DOHH2 (cell line): ENCODE results near the gene HDAC4.

ENCODE experiments used
- H3F3A ChIP-seq: fragments of 200-600 bp; sonication (generic), shearing (Covaris generic); 2 replicates; pipeline ENCODE4 v1.6.0; 2016; ENCODE audit warnings: antibody characterized with exemption, mild to moderate bottlenecking; ENCODE audit not compliant: control insufficient read depth, insufficient read depth
- H3K27ac ChIP-seq: fragments of 200-600 bp; sonication (generic); 2 replicates; pipeline ENCODE4 v1.5.1; 2014; ENCODE audit warnings: low read depth, mild to moderate bottlenecking, low read length, moderate library complexity
- H3K27me3 ChIP-seq: fragments of 200-600 bp; sonication (generic); 2 replicates; pipeline ENCODE4 v1.6.1; 2014; ENCODE audit warnings: mild to moderate bottlenecking, low read length, mixed read lengths; ENCODE audit not compliant: control insufficient read depth
- H3K36me3 ChIP-seq: fragments of 200-600 bp; sonication (generic); 2 replicates; pipeline ENCODE4 v1.6.1; 2014; ENCODE audit warnings: mild to moderate bottlenecking, low read length, moderate library complexity, mixed read lengths; ENCODE audit not compliant: control insufficient read depth
- H3K4me1 ChIP-seq: fragments of 200-600 bp; sonication (generic); 2 replicates; pipeline ENCODE4 v1.6.1; 2014; ENCODE audit warnings: mild to moderate bottlenecking, low read length, mixed read lengths; ENCODE audit not compliant: control insufficient read depth
- H3K4me2 ChIP-seq: fragments of 200-600 bp; sonication (generic); 2 replicates; pipeline ENCODE4 v1.6.0; 2014; ENCODE audit warnings: mild to moderate bottlenecking, low read length, moderate library complexity
- H3K4me3 ChIP-seq: fragments of 200-600 bp; sonication (generic); 2 replicates; pipeline ENCODE4 v1.5.1; 2014; ENCODE audit warnings: mild to moderate bottlenecking, low read length, mixed read lengths
- H3K79me2 ChIP-seq: fragments of 200-600 bp; sonication (generic); 2 replicates; pipeline ENCODE4 v1.6.1; 2014; ENCODE audit warnings: mild to moderate bottlenecking, low read length, mixed read lengths; ENCODE audit not compliant: control insufficient read depth
- H3K9me2 ChIP-seq: fragments of 200-600 bp; sonication (generic); replicated peaks from 2 replicates; pipeline ENCODE4 v1.6.1; 2014; ENCODE audit warnings: mild to moderate bottlenecking, low read length, mixed read lengths; ENCODE audit not compliant: control insufficient read depth
- H3K9me3 ChIP-seq: fragments of 200-600 bp; sonication (generic); 2 replicates; pipeline ENCODE4 v1.6.1; 2014; ENCODE audit warnings: antibody characterized with exemption, low read length, mixed read lengths; ENCODE audit not compliant: control insufficient read depth, insufficient read depth
- H4K20me1 ChIP-seq: fragments of 200-600 bp; sonication (generic); 2 replicates; pipeline ENCODE4 v1.6.0; 2014; ENCODE audit warnings: low read depth, mild to moderate bottlenecking, antibody characterized with exemption, low read length, moderate library complexity; ENCODE audit not compliant: control insufficient read depth, insufficient read depth
- CTCF ChIP-seq: fragments of 200-600 bp; sonication (generic); IDR thresholded peaks from one replicate; pipeline ENCODE4 v1.5.1; 2014; ENCODE audit warnings: antibody characterized with exemption, mild to moderate bottlenecking, low read depth, low read length; ENCODE audit not compliant: poor library complexity, severe bottlenecking
- EZH2phosphoT487 ChIP-seq: fragments of 200-600 bp; sonication (generic); IDR thresholded peaks from 2 replicates; pipeline ENCODE4 v1.6.1; 2017; ENCODE audit warnings: borderline replicate concordance, mild to moderate bottlenecking, antibody characterized with exemption, low read length, moderate library complexity, mixed read lengths

The HDAC4 gene

GRCh38 chr2:239158641-239159475 lies 242.0 kb downstream of the HDAC4 start:
- H3K79me2 ChIP-seq, result no peaks in the 10 kb centered on the region
- no peak overlapping the region for H3K4me3 ChIP-seq
- no peaks in the 10 kb centered on the region for H3K9me3 ChIP-seq
- no peak overlapping the region for H3K27ac ChIP-seq
- H4K20me1 ChIP-seq, result no peaks in the 10 kb centered on the region
- H3K4me1 ChIP-seq, result peaks cover 6% of the 10 kb centered on the region
- no peaks in the 10 kb centered on the region for H3F3A ChIP-seq
- H3K9me2 ChIP-seq, result no peaks in the 10 kb centered on the region
- H3K27me3 ChIP-seq, result no peaks in the 10 kb centered on the region
- no peaks in the 10 kb centered on the region for H3K36me3 ChIP-seq
- no peak overlapping the region for H3K4me2 ChIP-seq
- TF ChIP-seq EZH2phosphoT487 (no peak), CTCF (no peak)

GRCh38 chr2:239157771-239158170 lies 243.0 kb downstream of the HDAC4 start:
- no peaks in the 10 kb centered on the region for H3K9me3 ChIP-seq
- H3K27me3 ChIP-seq, result no peaks in the 10 kb centered on the region
- H3K4me3 ChIP-seq, result no peak overlapping the region
- TF ChIP-seq EZH2phosphoT487 (no peak), CTCF (no peak)
- H3F3A ChIP-seq, result no peaks in the 10 kb centered on the region
- peaks cover 6% of the 10 kb centered on the region for H3K4me1 ChIP-seq
- H3K79me2 ChIP-seq, result no peaks in the 10 kb centered on the region
- H3K36me3 ChIP-seq, result no peaks in the 10 kb centered on the region
- H3K27ac ChIP-seq, result no peak overlapping the region
- H3K9me2 ChIP-seq, result no peaks in the 10 kb centered on the region
- no peaks in the 10 kb centered on the region for H4K20me1 ChIP-seq
- no peak overlapping the region; the same call in 1 of the 2 replicates for H3K4me2 ChIP-seq

- no peaks in the 10 kb centered on the region for H3F3A ChIP-seq
- no peak overlapping the region for H3K27ac ChIP-seq
- H3K27me3 ChIP-seq, result no peaks in the 10 kb centered on the region
- no peaks in the 10 kb centered on the region for H3K9me2 ChIP-seq
- H3K4me1 ChIP-seq, result peaks cover 6% of the 10 kb centered on the region
- no peak for TF ChIP-seq CTCF
- TF ChIP-seq EZH2phosphoT487, result no peak
- H3K4me2 ChIP-seq, result no peak overlapping the region
- no peaks in the 10 kb centered on the region for H3K36me3 ChIP-seq
- H3K79me2 ChIP-seq, result no peaks in the 10 kb centered on the region
- H3K4me3 ChIP-seq, result no peak overlapping the region
- no peaks in the 10 kb centered on the region for H3K9me3 ChIP-seq
- no peaks in the 10 kb centered on the region for H4K20me1 ChIP-seq
Measured at GRCh38 chr2:239157269-239157668, 243.6 kb downstream of the HDAC4 start.
